Naive thymus-derived CD8-positive, alpha-beta T cell (primary cell): ENCODE measurements around the gene FOXF2. TPM values are rescaled to one million over a fixed set of nuclear protein-coding genes. Genes with fewer than 3 reads are reported as not detected.

Source experiments
- ATAC-seq, 2 donors: fragments of 150-1000 bp; cut with Tn5 transposase in 1 of 2; sonication (Bioruptor Pico), chemical (Tn5 transposase) in 1 of 2; 1 replicate in 1 of 2; 2 replicates in 1 of 2; pipeline ENCODE4 v1.10.0; 2021; ENCODE audit warnings: mild to moderate bottlenecking in 2 of 2, moderate library complexity in 2 of 2
- POLR2A ChIA-PET: fragments of 350-600 bp; sonication (Branson Sonifier 250); formaldehyde crosslinking; loops from one replicate; lab custom pipeline; 2021; ENCODE audit warnings: antibody characterized with exemption; lab: Charles Lee
- DNase-seq, 10 donors: peaks; one replicate each; pipeline versions ENCODE4 v3.0.0 to v3.0.0-alpha.2; 2020 to 2022
- H3K27ac Mint-ChIP-seq, 10 donors: one replicate each; pipeline ENCODE4 v1.8.0; 2020 to 2022; ENCODE audit warnings: mild to moderate bottlenecking in 10 of 10, mixed read lengths in 10 of 10, moderate library complexity in 4 of 10, inconsistent platforms in 1 of 10
- H3K27me3 Mint-ChIP-seq, 5 donors: one replicate each; pipeline ENCODE4 v1.8.0; 2021 to 2022; ENCODE audit warnings: mixed read lengths in 5 of 5
- H3K36me3 Mint-ChIP-seq, 3 donors: one replicate each; pipeline ENCODE4 v1.8.0; 2020 to 2022; ENCODE audit warnings: mixed read lengths in 3 of 3, mild to moderate bottlenecking in 2 of 3, inconsistent platforms in 1 of 3
- H3K4me1 Mint-ChIP-seq, 4 donors: one replicate each; pipeline ENCODE4 v1.8.0; 2021 to 2022; ENCODE audit warnings: mixed read lengths in 4 of 4
- H3K4me3 Mint-ChIP-seq, 10 donors: one replicate each; pipeline ENCODE4 v1.8.0; 2020 to 2022; ENCODE audit warnings: mild to moderate bottlenecking in 10 of 10, mixed read lengths in 10 of 10, moderate library complexity in 6 of 10, inconsistent platforms in 1 of 10
- H3K9me3 Mint-ChIP-seq, 9 donors: one replicate each; pipeline ENCODE4 v1.8.0; 2020 to 2022; ENCODE audit warnings: mixed read lengths in 9 of 9, mild to moderate bottlenecking in 3 of 9, inconsistent platforms in 1 of 9, moderate library complexity in 1 of 9
- polyA plus RNA-seq, 3 donors: library from polyadenylated mRNA; unstranded; fragments of 300-500 nt; fragmentation: Illumina TruSeq; gene quantifications; one replicate each; pipeline ENCODE4 v1.2.3, GENCODE V29; 2021
- total RNA-seq, 8 experiments: library from RNA in 2 of 8; stranded (reverse) in 2 of 8; gene quantifications; one replicate each; pipeline ENCODE4 v1.2.3 and lab custom pipeline; 2021 to 2026

Gene FOXF2
- total and polyA plus RNA-seq, 5 experiments from 2014 or later: not detected

GRCh38 chr6:1407499-1407990, 18.2 kb downstream of the FOXF2 start:
- no peak for ATAC-seq
- Mint-ChIP-seq H3K36me3 (no peaks in the 10 kb centered on the region), H3K27me3 (peaks cover 12 to 29% (median 15%) of the 10 kb centered on the region in 5 donors), H3K4me1 (no peaks in the 10 kb centered on the region), H3K9me3 (no peaks in the 10 kb centered on the region), H3K4me3 (no peak overlapping the region), H3K27ac (no peak overlapping the region)
- DNase-seq: no peak
- POLR2A ChIA-PET: no interaction called here

GRCh38 chr6:1409774-1410465, 20.5 kb downstream of the FOXF2 start:
- H3K27ac Mint-ChIP-seq: no peak overlapping the region
- no peak overlapping the region for H3K4me3 Mint-ChIP-seq
- peaks cover 12 to 29% (median 18%) of the 10 kb centered on the region in 5 donors for H3K27me3 Mint-ChIP-seq
- DNase-seq: no peak
- H3K4me1 Mint-ChIP-seq: no peaks in the 10 kb centered on the region
- H3K36me3 Mint-ChIP-seq: no peaks in the 10 kb centered on the region
- ATAC-seq: no peak
- no peaks in the 10 kb centered on the region for H3K9me3 Mint-ChIP-seq
- POLR2A ChIA-PET: no interaction called here

GRCh38 chr6:1412901-1413300, 23.5 kb downstream of the FOXF2 start:
- Mint-ChIP-seq H3K9me3 (no peaks in the 10 kb centered on the region), H3K4me1 (no peaks in the 10 kb centered on the region), H3K27me3 (peaks cover 14 to 45% (median 20%) of the 10 kb centered on the region in 5 donors), H3K4me3 (no peak overlapping the region), H3K27ac (no peak overlapping the region), H3K36me3 (no peaks in the 10 kb centered on the region)
- no peak for ATAC-seq
- DNase-seq: no peak
- POLR2A ChIA-PET: no interaction called here

GRCh38 chr6:1415416-1416063, 26.2 kb downstream of the FOXF2 start:
- Mint-ChIP-seq H3K27me3 (peaks cover 4 to 34% (median 8%) of the 10 kb centered on the region in 5 donors), H3K4me3 (no peak overlapping the region), H3K36me3 (peaks cover 0 to 2% (median 0%) of the 10 kb centered on the region in 3 donors), H3K27ac (no peak overlapping the region), H3K9me3 (peaks cover 0 to 9% (median 4%) of the 10 kb centered on the region in 9 donors), H3K4me1 (no peaks in the 10 kb centered on the region)
- ATAC-seq: no peak
- POLR2A ChIA-PET: no interaction called here
- DNase-seq: no peak

GRCh38 chr6:1416191-1416760, 26.9 kb downstream of the FOXF2 start:
- ATAC-seq (no peak), DNase-seq (no peak)
- POLR2A ChIA-PET: no interaction called here
- Mint-ChIP-seq H3K36me3 (peaks cover 0 to 9% (median 0%) of the 10 kb centered on the region in 3 donors), H3K27ac (no peak overlapping the region), H3K9me3 (peaks cover 0 to 16% (median 9%) of the 10 kb centered on the region in 9 donors), H3K4me1 (no peaks in the 10 kb centered on the region), H3K4me3 (no peak overlapping the region), H3K27me3 (peaks cover 5 to 34% (median 8%) of the 10 kb centered on the region in 5 donors)

GRCh38 chr6:1416820-1417219, 27.4 kb downstream of the FOXF2 start:
- POLR2A ChIA-PET: no interaction called here
- no peak overlapping the region for H3K4me3 Mint-ChIP-seq
- ATAC-seq (no peak), DNase-seq (no peak)
- H3K36me3 Mint-ChIP-seq: peaks cover 0 to 9% (median 0%) of the 10 kb centered on the region in 3 donors
- H3K27ac Mint-ChIP-seq: no peak overlapping the region
- peaks cover 0 to 19% (median 9%) of the 10 kb centered on the region in 9 donors for H3K9me3 Mint-ChIP-seq
- H3K4me1 Mint-ChIP-seq: no peaks in the 10 kb centered on the region
- peaks cover 5 to 33% (median 7%) of the 10 kb centered on the region in 5 donors for H3K27me3 Mint-ChIP-seq

- peaks cover 4 to 39% (median 10%) of the 10 kb centered on the region in 5 donors for H3K27me3 Mint-ChIP-seq
- no peak overlapping the region for H3K4me3 Mint-ChIP-seq
- peaks cover 0 to 19% (median 9%) of the 10 kb centered on the region in 9 donors for H3K9me3 Mint-ChIP-seq
- H3K4me1 Mint-ChIP-seq: no peaks in the 10 kb centered on the region
- no peak overlapping the region for H3K27ac Mint-ChIP-seq
- no peak for ATAC-seq
- DNase-seq: no peak
- H3K36me3 Mint-ChIP-seq: peaks cover 0 to 9% (median 0%) of the 10 kb centered on the region in 3 donors
- POLR2A ChIA-PET: no interaction called here
Observed at GRCh38 chr6:1417718-1418117, 28.3 kb downstream of the FOXF2 start.

GRCh38 chr6:1418471-1419191, 29.3 kb downstream of the FOXF2 start:
- no peak overlapping the region for H3K27ac Mint-ChIP-seq
- H3K9me3 Mint-ChIP-seq: peaks cover 0 to 19% (median 9%) of the 10 kb centered on the region in 9 donors
- H3K27me3 Mint-ChIP-seq: peaks cover 6 to 48% (median 11%) of the 10 kb centered on the region in 5 donors
- DNase-seq (no peak), ATAC-seq (no peak)
- H3K4me1 Mint-ChIP-seq: no peaks in the 10 kb centered on the region
- peaks cover 0 to 9% (median 0%) of the 10 kb centered on the region in 3 donors for H3K36me3 Mint-ChIP-seq
- POLR2A ChIA-PET: no interaction called here
- H3K4me3 Mint-ChIP-seq: no peak overlapping the region

- Mint-ChIP-seq H3K27ac (no peak overlapping the region), H3K9me3 (peaks cover 0 to 19% (median 9%) of the 10 kb centered on the region in 9 donors), H3K4me3 (no peak overlapping the region), H3K4me1 (peaks cover 0 to 5% (median 1%) of the 10 kb centered on the region in 4 donors), H3K27me3 (peaks cover 14 to 66% (median 17%) of the 10 kb centered on the region in 5 donors), H3K36me3 (peaks cover 0 to 9% (median 0%) of the 10 kb centered on the region in 3 donors)
- no peak for ATAC-seq
- DNase-seq: no peak
- POLR2A ChIA-PET: no interaction called here
Observed at GRCh38 chr6:1420382-1420781, 31.0 kb downstream of the FOXF2 start.

GRCh38 chr6:1422290-1422689, 32.9 kb downstream of the FOXF2 start:
- Mint-ChIP-seq H3K36me3 (peaks cover 0 to 9% (median 0%) of the 10 kb centered on the region in 3 donors), H3K27me3 (peaks cover 21 to 75% (median 34%) of the 10 kb centered on the region in 5 donors), H3K9me3 (peaks cover 0 to 19% (median 9%) of the 10 kb centered on the region in 9 donors), H3K27ac (no peak overlapping the region), H3K4me1 (peaks cover 0 to 5% (median 1%) of the 10 kb centered on the region in 4 donors), H3K4me3 (no peak overlapping the region)
- no peak for DNase-seq
- POLR2A ChIA-PET: no interaction called here
- no peak for ATAC-seq

- peaks cover 0 to 9% (median 0%) of the 10 kb centered on the region in 3 donors for H3K36me3 Mint-ChIP-seq
- H3K4me1 Mint-ChIP-seq: peaks cover 0 to 5% (median 1%) of the 10 kb centered on the region in 4 donors
- H3K9me3 Mint-ChIP-seq: peaks cover 0 to 19% (median 9%) of the 10 kb centered on the region in 9 donors
- peaks cover 19 to 71% (median 31%) of the 10 kb centered on the region in 5 donors for H3K27me3 Mint-ChIP-seq
- no peak overlapping the region for H3K4me3 Mint-ChIP-seq
- no peak overlapping the region for H3K27ac Mint-ChIP-seq
- DNase-seq (no peak), ATAC-seq (no peak)
- POLR2A ChIA-PET: no interaction called here
Observed at GRCh38 chr6:1423578-1423977, 34.2 kb downstream of the FOXF2 start.

GRCh38 chr6:1424306-1424927, 35.0 kb downstream of the FOXF2 start:
- Mint-ChIP-seq H3K9me3 (peaks cover 0 to 19% (median 9%) of the 10 kb centered on the region in 9 donors), H3K36me3 (peaks cover 0 to 9% (median 0%) of the 10 kb centered on the region in 3 donors), H3K27me3 (peaks cover 18 to 71% (median 31%) of the 10 kb centered on the region in 5 donors), H3K4me1 (peaks cover 0 to 5% (median 1%) of the 10 kb centered on the region in 4 donors), H3K27ac (no peak overlapping the region), H3K4me3 (no peak overlapping the region)
- POLR2A ChIA-PET: no interaction called here
- peak in 1 of 2 donors; percentile 39 for ATAC-seq
- no peak for DNase-seq
